H1 (cell line): ENCODE results near the gene NANP.

Source experiments
- CTCF ChIP-seq, 3 experiments: IDR thresholded peaks; 1 replicate in 2 of 3; 2 replicates in 1 of 3; pipeline versions ENCODE4 v1.5.1 to v1.6.1; 2011; ENCODE audit warnings: low read length in 3 of 3, mild to moderate bottlenecking in 3 of 3, inconsistent platforms in 2 of 3, low read depth in 1 of 3, moderate library complexity in 1 of 3; ENCODE audit not compliant: insufficient read depth in 1 of 3; ENCODE audit errors: control extremely low read depth in 1 of 3
- POLR2A ChIP-seq, 2 experiments: IDR thresholded peaks; 1 replicate in 1 of 2; 2 replicates in 1 of 2; pipeline ENCODE4 v1.6.1; 2011; ENCODE audit warnings: low read depth in 2 of 2, low read length in 2 of 2, mild to moderate bottlenecking in 2 of 2; ENCODE audit errors: control extremely low read depth in 1 of 2

DNA sequence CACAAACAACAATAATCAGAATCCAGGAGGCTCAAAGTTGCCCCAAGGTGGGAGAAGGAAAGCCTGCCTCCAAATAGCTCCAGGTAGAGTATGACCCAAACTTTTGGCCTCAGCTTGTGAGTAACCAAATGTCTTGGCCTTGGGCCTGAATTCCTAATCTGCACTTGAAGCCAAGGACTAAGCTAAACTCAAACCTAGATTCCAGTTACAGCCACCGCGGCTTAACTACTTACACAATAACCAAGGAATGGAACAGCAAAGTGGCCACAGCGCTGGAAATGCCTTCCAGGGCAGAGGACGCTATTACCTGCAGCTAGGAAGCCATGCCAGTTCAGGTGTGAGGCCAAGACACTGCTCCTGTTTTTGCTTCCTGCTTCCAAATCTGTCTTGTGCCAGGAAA is 43.1 kb downstream of the NANP start:
- TF ChIP-seq CTCF (IDR thresholded peaks at IDR 0.05; ENCODE audit: control extremely low read depth in 1 of 3, insufficient read depth in 1 of 3, low read depth in 1 of 3, low read length in 3 of 3) (no peak), POLR2A (IDR thresholded peaks at IDR 0.05; ENCODE audit: control extremely low read depth in 1 of 2, low read depth in 2 of 2, low read length in 2 of 2) (no peak)
